Renal pelvis (tissue), 4 donors: ENCODE results near the gene NEFH. TPM values are rescaled to one million over a fixed set of nuclear protein-coding genes. Genes with fewer than 3 reads are reported as not detected.
"Not testable (repeated sequence)": the region's sequence is repeated elsewhere in the genome, so short reads cannot be mapped to it uniquely, and the experiment has no call there.

Source experiments
- DNase-seq: peaks from one replicate; pipeline ENCODE4 v3.0.0-alpha.2; 2013
- polyA plus RNA-seq, 3 donors: library from polyadenylated mRNA; unstranded; fragments of 120-200 nt; gene quantifications; one replicate each; pipeline ENCODE4 v1.2.1, GENCODE V29; 2013; ENCODE audit not compliant: insufficient read length in 3 of 3

NEFH gene
- polyA plus RNA-seq, 3 donors, result 7.7 to 8.1 (median 8.1) TPM

DNA sequence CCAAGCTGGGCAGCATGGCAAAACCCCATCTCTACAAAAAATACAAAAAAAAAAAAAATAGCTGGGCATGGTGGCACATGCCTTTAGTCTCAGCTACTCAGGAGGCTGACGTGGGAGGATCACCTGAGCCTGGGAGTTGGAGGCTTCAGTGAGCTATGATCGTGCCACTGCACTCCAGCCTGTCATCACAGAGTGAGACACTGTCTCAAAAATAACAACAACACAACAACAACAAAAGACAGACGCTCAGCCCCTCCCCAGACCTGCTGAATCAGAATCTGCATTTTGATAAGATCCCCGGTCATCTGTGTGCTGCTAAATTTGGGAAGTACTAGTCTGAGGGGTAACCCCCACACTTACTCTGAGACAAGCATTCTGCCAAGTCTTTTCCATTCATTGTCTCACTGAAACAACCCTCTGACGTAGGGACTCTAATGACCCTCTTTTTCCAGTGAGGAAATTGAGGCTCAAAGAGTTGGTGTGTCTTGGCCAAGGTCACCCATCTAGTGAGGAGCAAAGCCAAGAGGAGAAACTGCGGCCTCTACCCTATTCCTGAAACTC is 7.5 kb downstream of the NEFH start:
- DNase-seq, result no peak

DNA sequence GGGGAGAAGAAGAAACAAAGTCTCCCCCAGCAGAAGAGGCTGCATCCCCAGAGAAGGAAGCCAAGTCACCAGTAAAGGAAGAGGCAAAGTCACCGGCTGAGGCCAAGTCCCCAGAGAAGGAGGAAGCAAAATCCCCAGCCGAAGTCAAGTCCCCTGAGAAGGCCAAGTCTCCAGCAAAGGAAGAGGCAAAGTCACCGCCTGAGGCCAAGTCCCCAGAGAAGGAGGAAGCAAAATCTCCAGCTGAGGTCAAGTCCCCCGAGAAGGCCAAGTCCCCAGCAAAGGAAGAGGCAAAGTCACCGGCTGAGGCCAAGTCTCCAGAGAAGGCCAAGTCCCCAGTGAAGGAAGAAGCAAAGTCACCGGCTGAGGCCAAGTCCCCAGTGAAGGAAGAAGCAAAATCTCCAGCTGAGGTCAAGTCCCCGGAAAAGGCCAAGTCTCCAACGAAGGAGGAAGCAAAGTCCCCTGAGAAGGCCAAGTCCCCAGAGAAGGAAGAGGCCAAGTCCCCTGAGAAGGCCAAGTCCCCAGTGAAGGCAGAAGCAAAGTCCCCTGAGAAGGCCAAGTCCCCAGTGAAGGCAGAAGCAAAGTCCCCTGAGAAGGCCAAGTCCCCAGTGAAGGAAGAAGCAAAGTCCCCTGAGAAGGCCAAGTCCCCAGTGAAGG is 9.2 kb downstream of the NEFH start:
- DNase-seq, result not testable (repeated sequence)

- no peak for DNase-seq
These were observed 11.0 kb downstream of the NEFH start for GRCh38 chr22:29491012-29491411.

GRCh38 chr22:29493636-29494035 is 13.6 kb downstream of the NEFH start:
- DNase-seq, result no peak

DNA sequence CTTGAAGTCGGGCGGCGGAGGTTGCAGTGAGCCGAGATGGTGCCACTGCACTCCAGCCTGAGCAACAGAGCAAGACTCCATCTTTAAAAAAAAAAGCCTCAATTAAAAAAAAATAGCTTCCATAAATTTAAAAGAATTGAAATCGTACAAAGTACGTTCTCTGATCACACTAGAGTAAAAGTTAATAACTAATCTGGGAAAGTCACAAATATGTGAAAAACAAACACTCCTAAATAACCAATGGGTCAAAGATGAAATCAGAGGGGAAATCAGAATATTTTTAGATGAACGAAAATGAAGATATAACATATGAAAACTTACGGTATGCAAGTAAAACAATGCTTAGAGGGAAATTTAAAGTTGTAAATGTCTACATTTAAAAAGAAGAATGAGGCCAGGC is 19.8 kb downstream of the NEFH start:
- no peak for DNase-seq

DNA sequence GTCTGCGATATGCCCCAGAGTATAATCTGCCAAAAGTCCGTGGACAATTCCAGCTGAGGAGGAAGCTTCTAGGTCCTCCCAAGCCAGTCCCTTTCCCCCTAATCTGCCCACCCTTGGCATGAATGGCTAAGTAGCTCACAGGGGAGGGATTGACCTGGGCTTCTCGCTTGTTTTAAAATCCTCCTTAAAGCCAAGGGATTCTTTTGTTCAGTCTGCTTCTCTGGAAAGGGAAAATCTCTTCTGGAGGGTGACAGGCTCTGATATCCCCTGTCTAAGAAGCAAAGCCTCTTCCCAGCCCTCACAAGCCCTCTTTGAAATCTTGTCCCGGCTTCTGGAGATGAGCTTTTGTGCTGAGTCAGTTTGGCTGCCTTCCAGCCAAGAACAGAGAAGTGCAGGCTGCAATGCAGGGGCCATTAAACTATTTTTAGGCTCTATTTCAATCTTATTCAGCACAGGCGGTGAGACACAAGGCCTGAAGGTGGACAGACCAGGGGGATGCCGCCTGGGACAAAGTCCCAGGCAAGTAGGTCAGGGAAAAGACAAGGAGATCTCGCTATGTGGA is 23.9 kb downstream of the NEFH start:
- no peak for DNase-seq

DNA sequence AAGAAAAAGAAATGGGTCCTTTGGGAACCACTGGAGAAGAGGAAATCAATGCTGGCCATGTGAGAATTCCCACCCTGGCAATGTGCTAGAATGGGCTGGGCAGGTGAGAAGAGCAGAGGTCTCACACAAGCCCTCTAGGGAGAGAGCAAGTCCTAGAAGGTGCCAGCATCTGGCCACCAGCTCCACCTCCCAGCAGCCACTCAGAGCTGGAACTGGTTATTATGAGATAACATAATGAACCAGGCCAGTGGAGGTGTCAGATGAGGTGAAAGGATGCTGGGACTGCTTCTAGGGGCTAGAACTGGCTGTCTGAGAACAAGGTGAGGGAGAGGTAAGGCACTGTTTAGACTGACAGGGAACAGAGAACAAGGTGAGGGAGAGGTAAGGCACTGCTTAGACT is 29.3 kb downstream of the NEFH start:
- DNase-seq, result no peak

DNA sequence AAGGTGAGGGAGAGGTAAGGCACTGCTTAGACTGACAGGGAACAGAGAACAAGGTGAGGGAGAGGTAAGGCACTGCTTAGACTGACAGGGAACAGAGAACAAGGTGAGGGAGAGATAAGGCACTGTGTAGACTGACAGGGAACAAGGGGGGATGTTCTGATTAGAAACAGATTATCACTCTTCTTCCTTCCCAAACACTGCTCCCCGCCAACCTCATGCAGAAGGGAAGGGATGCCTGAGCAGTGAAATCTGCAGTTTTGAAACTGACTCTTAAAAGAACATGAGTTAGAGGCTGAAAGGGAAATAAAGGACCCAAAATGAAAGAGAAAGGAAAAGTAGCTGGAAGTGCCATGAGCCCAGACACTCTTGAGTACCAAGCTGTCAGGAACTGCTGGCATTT is 29.8 kb downstream of the NEFH start:
- no peak for DNase-seq

DNA sequence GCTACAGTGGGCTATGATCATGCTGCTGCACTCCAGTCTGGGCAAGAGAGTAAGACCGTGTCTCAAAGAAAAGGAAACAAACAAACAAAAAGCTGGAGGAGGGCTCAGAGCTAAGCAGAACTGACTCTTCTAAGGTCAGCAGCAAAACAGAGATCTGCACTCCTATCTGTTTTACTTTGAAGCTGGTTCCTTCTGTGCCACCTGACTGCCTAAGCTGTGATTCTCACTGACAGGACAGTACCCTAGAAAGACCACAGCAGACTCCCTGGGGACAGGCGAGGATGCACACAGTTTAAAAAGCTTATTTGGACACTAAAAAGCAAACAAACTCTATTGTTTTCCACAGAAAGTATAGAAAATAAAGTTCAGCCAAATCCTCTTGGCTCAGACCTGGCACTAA is 30.5 kb downstream of the NEFH start:
- no peak for DNase-seq

- DNase-seq, result no peak
These were observed 31.3 kb downstream of the NEFH start for GRCh38 chr22:29511126-29511862.

DNA sequence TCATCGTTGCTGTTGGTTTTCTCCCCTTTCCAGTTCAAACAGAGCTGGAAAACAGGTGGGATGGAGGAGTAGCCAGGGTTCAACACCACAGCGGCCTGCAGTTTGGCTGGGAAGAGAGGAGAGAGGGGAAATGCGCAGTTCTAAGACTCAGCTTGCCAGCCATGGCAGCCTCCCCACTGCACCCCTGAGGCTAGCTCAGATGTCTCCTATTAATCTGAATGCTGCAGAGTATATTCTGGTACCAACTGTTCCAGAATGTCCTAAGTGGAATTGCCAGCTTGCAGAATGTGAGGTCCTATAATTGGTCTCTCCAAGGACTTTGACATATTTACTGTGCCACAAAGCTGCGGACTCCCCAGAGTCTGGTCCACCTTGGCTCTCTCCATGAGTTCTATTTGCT is 32.0 kb downstream of the NEFH start:
- DNase-seq, result no peak

GRCh38 chr22:29517215-29517908 is 37.3 kb downstream of the NEFH start:
- no peak for DNase-seq

GRCh38 chr22:29518427-29518826 is 38.4 kb downstream of the NEFH start:
- DNase-seq, result no peak

DNA sequence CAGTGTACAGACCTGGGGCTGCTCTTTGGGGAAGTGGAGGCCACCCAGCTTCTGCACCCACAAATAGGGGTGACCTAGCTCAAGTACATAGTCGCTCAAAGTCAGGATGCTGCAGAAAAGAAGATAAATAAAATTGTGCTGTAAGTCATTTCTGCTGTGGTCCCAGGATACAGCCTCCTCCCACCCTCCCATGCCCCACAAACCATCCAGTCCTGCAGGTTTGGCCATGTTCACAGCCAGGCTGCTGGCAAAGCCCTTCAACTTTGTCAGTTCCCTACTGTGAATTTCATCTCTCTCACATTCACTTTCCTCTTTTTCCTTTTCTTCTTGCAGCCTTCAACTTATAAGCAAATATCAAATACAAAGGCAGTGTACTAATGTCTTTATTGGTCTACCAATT is 40.0 kb downstream of the NEFH start:
- DNase-seq, result no peak

DNA sequence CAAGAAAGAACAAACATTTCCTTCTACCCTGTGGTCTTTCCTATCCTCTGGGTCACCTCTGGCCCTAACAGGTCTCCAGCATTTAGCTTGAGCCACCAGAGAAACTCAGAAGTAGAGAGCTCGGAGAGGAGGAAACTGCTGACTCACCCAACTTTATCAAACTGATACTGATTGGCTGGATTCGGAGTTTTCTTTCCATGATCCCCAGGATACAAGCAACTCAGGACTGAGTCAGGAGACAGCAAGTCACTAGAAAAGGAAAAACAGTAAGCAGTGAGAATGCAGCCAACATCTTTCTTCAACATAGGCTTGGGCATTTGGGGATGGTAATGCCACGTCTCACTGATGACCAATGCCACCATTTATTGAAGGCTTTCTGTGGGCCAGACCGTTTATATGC is 40.8 kb downstream of the NEFH start:
- no peak for DNase-seq

- no peak for DNase-seq
These were observed 41.5 kb downstream of the NEFH start for GRCh38 chr22:29521526-29521925.

DNA sequence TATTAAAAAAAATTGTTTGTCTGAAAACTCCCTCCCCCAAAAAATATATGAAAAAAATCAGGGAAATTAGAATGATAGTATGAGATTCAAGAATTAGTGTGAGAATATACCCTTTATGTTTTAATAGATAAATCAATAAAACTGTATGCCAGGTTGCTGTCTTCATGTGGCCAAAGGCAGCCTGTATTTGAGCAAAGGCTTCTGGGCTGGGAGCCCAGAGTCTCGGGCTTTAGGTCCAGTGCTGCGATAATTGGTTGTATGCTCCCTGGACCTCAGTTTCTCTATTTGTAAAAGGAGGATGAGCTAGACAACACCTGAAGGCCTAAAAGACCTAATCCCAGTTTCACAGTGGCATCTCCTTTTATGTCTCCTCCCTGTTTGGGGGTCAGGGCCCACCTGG is 43.7 kb downstream of the NEFH start:
- no peak for DNase-seq

DNA sequence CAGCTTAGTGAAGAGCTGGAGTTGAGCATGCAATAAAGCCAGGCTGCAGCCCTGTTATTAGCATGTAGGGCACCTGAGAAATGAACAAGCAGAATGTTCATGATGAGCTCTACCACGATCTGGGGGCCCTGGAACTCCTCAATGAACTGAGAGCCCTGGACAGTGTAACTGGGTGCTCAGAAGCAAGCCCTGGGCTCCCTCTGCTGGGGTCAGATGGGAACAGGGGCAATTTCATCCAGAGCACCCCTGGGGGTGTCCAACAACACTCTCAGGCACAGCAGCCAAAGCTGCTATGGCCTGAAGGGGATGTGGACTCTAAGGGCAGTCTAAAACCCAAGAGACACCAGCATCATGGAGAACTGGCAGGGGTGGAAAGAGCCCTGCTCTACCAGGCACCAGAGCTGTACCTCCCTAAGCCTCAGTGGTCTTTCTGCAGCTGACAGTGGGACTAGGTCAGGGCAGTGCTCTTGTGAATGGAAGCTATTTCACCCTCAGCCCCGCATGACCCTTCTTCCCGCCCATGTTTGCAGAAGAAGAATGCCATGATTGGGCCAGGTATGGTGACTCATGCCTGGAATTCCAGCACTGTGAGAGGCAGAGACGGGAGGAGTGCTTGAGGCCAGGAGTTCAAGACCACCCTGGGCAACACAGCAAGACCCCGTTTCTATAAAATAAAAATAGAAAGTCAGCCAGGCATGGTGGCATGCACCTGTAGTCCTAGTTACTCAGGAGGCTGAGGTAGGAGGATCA is 44.6 kb downstream of the NEFH start:
- DNase-seq, result no peak

GRCh38 chr22:29528144-29528543 is 48.1 kb downstream of the NEFH start:
- DNase-seq, result no peak

- no peak for DNase-seq
These were observed 50.7 kb downstream of the NEFH start for GRCh38 chr22:29530716-29531115.

GRCh38 chr22:29531419-29531818 is 51.4 kb downstream of the NEFH start:
- no peak for DNase-seq

GRCh38 chr22:29536411-29536810 is 56.4 kb downstream of the NEFH start:
- DNase-seq, result no peak
